SJSA1 (cell line): ENCODE measurements around the gene MYO15B. TPM values are rescaled to one million over a fixed set of nuclear protein-coding genes. Genes with fewer than 3 reads are reported as not detected.

Experiments
- DNase-seq, 2 experiments: peaks; one replicate each; pipeline ENCODE4 v3.0.0-alpha.2; 2015 to 2020; ENCODE audit warnings: low spot score in 2 of 2, low read depth in 1 of 2
- H3K27ac ChIP-seq: fragments of 250-450 bp; sonication (Bioruptor Pico); 2 replicates; pipeline ENCODE4 v1.5.1; 2020; ENCODE audit warnings: mild to moderate bottlenecking, moderate library complexity
- H3K27me3 ChIP-seq: fragments of 250-450 bp; sonication (Bioruptor Pico); replicated peaks from 2 replicates; pipeline ENCODE4 v1.5.1; 2020; ENCODE audit warnings: mild to moderate bottlenecking, moderate library complexity
- H3K36me3 ChIP-seq: fragments of 250-450 bp; sonication (Bioruptor Pico); 2 replicates; pipeline ENCODE4 v1.5.1; 2020; ENCODE audit warnings: mild to moderate bottlenecking
- H3K4me1 ChIP-seq: fragments of 250-450 bp; sonication (Bioruptor Pico); replicated peaks from 2 replicates; pipeline ENCODE4 v1.6.1; 2021; ENCODE audit warnings: mild to moderate bottlenecking
- H3K4me3 ChIP-seq: fragments of 250-450 bp; sonication (Bioruptor Pico); 2 replicates; pipeline ENCODE4 v1.5.1; 2020; ENCODE audit warnings: mild to moderate bottlenecking
- H3K9me3 ChIP-seq: fragments of 250-450 bp; sonication (Bioruptor Pico); replicated peaks from 2 replicates; pipeline ENCODE4 v1.5.1; 2020; ENCODE audit warnings: mild to moderate bottlenecking
- total RNA-seq: library from RNA; depleted of rRNA; stranded (reverse); fragments of >200 nt; shearing (Covaris generic); gene quantifications from 2 replicates; pipeline ENCODE4 v1.2.3, GENCODE V29; 2014

MYO15B gene
- total RNA-seq, 1 experiment from 2014 or later, result 0.03 TPM

- Histone ChIP-seq H3K9me3 (peaks cover 5% of the 10 kb centered on the region; the same call in 1 of the 2 replicates), H3K4me3 (no peak overlapping the region), H3K27me3 (0 out of 2 replicates have a peak, but pooled peaks cover 2% of the 10 kb centered on the region), H3K4me1 (peaks cover 1% of the 10 kb centered on the region), H3K27ac (no peak overlapping the region), H3K36me3 (no peaks in the 10 kb centered on the region)
- DNase-seq, result no peak
Observed at GRCh38 chr17:75594499-75595283, 7.1 kb downstream of the MYO15B start.

- no peaks in the 10 kb centered on the region for H3K36me3 ChIP-seq
- H3K4me3 ChIP-seq, result no peak overlapping the region
- H3K27me3 ChIP-seq, result 0 out of 2 replicates have a peak, but pooled peaks cover 2% of the 10 kb centered on the region
- H3K4me1 ChIP-seq, result no peaks in the 10 kb centered on the region
- H3K9me3 ChIP-seq, result no peaks in the 10 kb centered on the region; the same call in 1 of the 2 replicates
- no peak overlapping the region for H3K27ac ChIP-seq
- no peak for DNase-seq
Observed at GRCh38 chr17:75595284-75595919, 7.8 kb downstream of the MYO15B start.

- no peak overlapping the region for H3K27ac ChIP-seq
- DNase-seq, result no peak
- no peaks in the 10 kb centered on the region for H3K4me1 ChIP-seq
- H3K9me3 ChIP-seq, result no peaks in the 10 kb centered on the region
- H3K36me3 ChIP-seq, result no peaks in the 10 kb centered on the region
- H3K4me3 ChIP-seq, result no peak overlapping the region
- 0 out of 2 replicates have a peak, but pooled peaks cover 2% of the 10 kb centered on the region for H3K27me3 ChIP-seq
Observed at GRCh38 chr17:75595920-75596313, 8.3 kb downstream of the MYO15B start.

GRCh38 chr17:75596320-75597087 is 8.9 kb downstream of the MYO15B start:
- DNase-seq, result no peak
- H3K9me3 ChIP-seq, result no peaks in the 10 kb centered on the region
- 0 out of 2 replicates have a peak, but pooled peaks cover 2% of the 10 kb centered on the region for H3K27me3 ChIP-seq
- no peaks in the 10 kb centered on the region for H3K4me1 ChIP-seq
- no peak overlapping the region for H3K27ac ChIP-seq
- no peaks in the 10 kb centered on the region for H3K36me3 ChIP-seq
- H3K4me3 ChIP-seq, result no peak overlapping the region

GRCh38 chr17:75601057-75601987 is 13.7 kb downstream of the MYO15B start:
- Histone ChIP-seq H3K36me3 (no peaks in the 10 kb centered on the region), H3K9me3 (no peaks in the 10 kb centered on the region), H3K27ac (no peak overlapping the region), H3K27me3 (no peaks in the 10 kb centered on the region), H3K4me3 (no peak overlapping the region), H3K4me1 (no peaks in the 10 kb centered on the region)
- peak; percentile 50 to 81 for DNase-seq

GRCh38 chr17:75602644-75603043 is 15.0 kb downstream of the MYO15B start:
- H3K27me3 ChIP-seq, result no peaks in the 10 kb centered on the region
- no peak overlapping the region for H3K4me3 ChIP-seq
- no peaks in the 10 kb centered on the region for H3K36me3 ChIP-seq
- no peaks in the 10 kb centered on the region for H3K9me3 ChIP-seq
- H3K4me1 ChIP-seq, result no peaks in the 10 kb centered on the region
- no peak for DNase-seq
- H3K27ac ChIP-seq, result no peak overlapping the region

GRCh38 chr17:75603123-75603522 is 15.5 kb downstream of the MYO15B start:
- no peak overlapping the region for H3K4me3 ChIP-seq
- no peaks in the 10 kb centered on the region for H3K27me3 ChIP-seq
- DNase-seq, result no peak
- H3K9me3 ChIP-seq, result no peaks in the 10 kb centered on the region
- no peak overlapping the region for H3K27ac ChIP-seq
- H3K4me1 ChIP-seq, result no peaks in the 10 kb centered on the region
- no peaks in the 10 kb centered on the region for H3K36me3 ChIP-seq

- H3K27ac ChIP-seq, result no peak overlapping the region
- H3K4me3 ChIP-seq, result no peak overlapping the region
- H3K27me3 ChIP-seq, result no peaks in the 10 kb centered on the region
- no peaks in the 10 kb centered on the region for H3K36me3 ChIP-seq
- no peaks in the 10 kb centered on the region for H3K9me3 ChIP-seq
- no peaks in the 10 kb centered on the region for H3K4me1 ChIP-seq
- no peak for DNase-seq
Observed at GRCh38 chr17:75604034-75604695, 16.6 kb downstream of the MYO15B start.

GRCh38 chr17:75605790-75606189 is 18.2 kb downstream of the MYO15B start:
- H3K27ac ChIP-seq, result no peak overlapping the region
- H3K36me3 ChIP-seq, result no peaks in the 10 kb centered on the region
- H3K27me3 ChIP-seq, result no peaks in the 10 kb centered on the region
- H3K4me3 ChIP-seq, result no peak overlapping the region
- H3K4me1 ChIP-seq, result no peaks in the 10 kb centered on the region
- no peaks in the 10 kb centered on the region for H3K9me3 ChIP-seq
- DNase-seq, result no peak

GRCh38 chr17:75607086-75607485 is 19.5 kb downstream of the MYO15B start:
- Histone ChIP-seq H3K27me3 (no peaks in the 10 kb centered on the region), H3K4me3 (no peak overlapping the region), H3K27ac (no peak overlapping the region), H3K4me1 (no peaks in the 10 kb centered on the region), H3K36me3 (no peaks in the 10 kb centered on the region), H3K9me3 (no peaks in the 10 kb centered on the region)
- DNase-seq, result no peak

- no peaks in the 10 kb centered on the region for H3K9me3 ChIP-seq
- no peaks in the 10 kb centered on the region for H3K4me1 ChIP-seq
- H3K36me3 ChIP-seq, result no peaks in the 10 kb centered on the region
- H3K27me3 ChIP-seq, result no peaks in the 10 kb centered on the region
- no peak overlapping the region for H3K4me3 ChIP-seq
- no peak overlapping the region for H3K27ac ChIP-seq
- DNase-seq, result no peak
Observed at GRCh38 chr17:75610103-75610984, 22.7 kb downstream of the MYO15B start.

- Histone ChIP-seq H3K27ac (no peak overlapping the region), H3K9me3 (no peaks in the 10 kb centered on the region), H3K27me3 (no peaks in the 10 kb centered on the region), H3K4me1 (no peaks in the 10 kb centered on the region), H3K4me3 (no peak overlapping the region), H3K36me3 (no peaks in the 10 kb centered on the region)
- no peak for DNase-seq
Observed at GRCh38 chr17:75611851-75612429, 24.3 kb downstream of the MYO15B start.
